HEK293 (cell line): ENCODE measurements around the gene NNT.

Experiments used
- KLF8 ChIP-seq: fragments of 450-650 bp; formaldehyde crosslinking; IDR thresholded peaks from 2 replicates; pipeline ENCODE4 v1.5.1; 2016; ENCODE audit warnings: missing biosample characterization, missing genetic modification characterization
- PRDM1 ChIP-seq: fragments of 450-650 bp; formaldehyde crosslinking; IDR thresholded peaks from 2 replicates; pipeline ENCODE4; 2016; ENCODE audit warnings: missing biosample characterization, missing genetic modification characterization
- REPIN1 ChIP-seq: fragments of 450-650 bp; formaldehyde crosslinking; IDR thresholded peaks from 2 replicates; pipeline ENCODE4 v1.5.1; 2017; ENCODE audit warnings: missing biosample characterization, missing genetic modification characterization, low read depth
- SCRT1 ChIP-seq: fragments of 450-650 bp; formaldehyde crosslinking; IDR thresholded peaks from 2 replicates; pipeline ENCODE4 v1.5.1; 2016; ENCODE audit warnings: missing biosample characterization, missing genetic modification characterization, borderline replicate concordance
- SETDB1 ChIP-seq: IDR thresholded peaks from one replicate; pipeline ENCODE4 v1.6.1; 2017; ENCODE audit warnings: mild to moderate bottlenecking, low read length, moderate library complexity, mixed read lengths; ENCODE audit not compliant: insufficient read length
- ZBTB1 ChIP-seq: fragments of 450-650 bp; formaldehyde crosslinking; IDR thresholded peaks from 2 replicates; pipeline ENCODE4 v1.5.1; 2016; ENCODE audit warnings: missing biosample characterization, missing genetic modification characterization
- ZNF114 ChIP-seq: fragments of 450-650 bp; formaldehyde crosslinking; IDR thresholded peaks from 2 replicates; pipeline ENCODE4 v1.5.0; 2017; ENCODE audit warnings: missing biosample characterization, missing genetic modification characterization
- ZNF133 ChIP-seq: fragments of 450-650 bp; formaldehyde crosslinking; IDR thresholded peaks from 2 replicates; pipeline ENCODE4 v1.5.1; 2016; ENCODE audit warnings: missing biosample characterization, missing genetic modification characterization
- ZNF19 ChIP-seq: fragments of 450-650 bp; formaldehyde crosslinking; IDR thresholded peaks from 2 replicates; pipeline ENCODE4; 2016; ENCODE audit warnings: missing biosample characterization, missing genetic modification characterization, low read depth
- ZNF24 ChIP-seq: fragments of 450-650 bp; formaldehyde crosslinking; IDR thresholded peaks from 2 replicates; pipeline ENCODE4 v1.5.1; 2016; ENCODE audit warnings: missing biosample characterization, missing genetic modification characterization
- ZNF248 ChIP-seq: fragments of 450-650 bp; formaldehyde crosslinking; IDR thresholded peaks from 2 replicates; pipeline ENCODE4 v1.5.1; 2017; ENCODE audit warnings: missing biosample characterization, missing genetic modification characterization
- ZNF354C ChIP-seq: fragments of 450-650 bp; formaldehyde crosslinking; IDR thresholded peaks from 2 replicates; pipeline ENCODE4 v1.5.1; 2016; ENCODE audit warnings: missing biosample characterization, missing genetic modification characterization, low read depth, borderline replicate concordance
- ZNF514 ChIP-seq: fragments of 450-650 bp; formaldehyde crosslinking; IDR thresholded peaks from 2 replicates; pipeline ENCODE4 v1.5.1; 2016; ENCODE audit warnings: missing biosample characterization, missing genetic modification characterization
- ZNF560 ChIP-seq: fragments of 450-650 bp; formaldehyde crosslinking; IDR thresholded peaks from 2 replicates; pipeline ENCODE4 v1.5.1; 2017; ENCODE audit warnings: missing biosample characterization, missing genetic modification characterization, borderline replicate concordance
- ZNF654 ChIP-seq: fragments of 450-650 bp; formaldehyde crosslinking; IDR thresholded peaks from 2 replicates; pipeline ENCODE4 v1.5.1; 2016; ENCODE audit warnings: low read depth, missing biosample characterization, missing genetic modification characterization
- ZNF677 ChIP-seq: fragments of 450-650 bp; IDR thresholded peaks from 2 replicates; pipeline ENCODE4 v1.5.0; 2018; ENCODE audit warnings: missing biosample characterization, mild to moderate bottlenecking, missing genetic modification characterization, moderate library complexity
- ZNF707 ChIP-seq: fragments of 450-650 bp; formaldehyde crosslinking; IDR thresholded peaks from 2 replicates; pipeline ENCODE4 v1.5.1; 2016; ENCODE audit warnings: missing biosample characterization, missing genetic modification characterization
- ZNF768 ChIP-seq: fragments of 450-650 bp; formaldehyde crosslinking; IDR thresholded peaks from 2 replicates; pipeline ENCODE4 v1.5.1; 2018; ENCODE audit warnings: missing biosample characterization, mild to moderate bottlenecking, missing genetic modification characterization
- ZSCAN16 ChIP-seq: fragments of 450-650 bp; formaldehyde crosslinking; IDR thresholded peaks from 2 replicates; pipeline ENCODE4 v1.5.1; 2016; ENCODE audit warnings: missing biosample characterization, missing genetic modification characterization
- TF ChIP-seq, protein P1 (sequence below): fragments of 450-650 bp; formaldehyde crosslinking; IDR thresholded peaks from 2 replicates; pipeline ENCODE4 v1.5.1; 2017; ENCODE audit warnings: missing biosample characterization, mild to moderate bottlenecking, missing genetic modification characterization, moderate library complexity
- TF ChIP-seq, protein P2 (sequence below): fragments of 450-650 bp; formaldehyde crosslinking; IDR thresholded peaks from 2 replicates; pipeline ENCODE4 v1.5.1; 2017; ENCODE audit warnings: missing biosample characterization, missing genetic modification characterization
- TF ChIP-seq, protein P3 (sequence below): fragments of 450-650 bp; formaldehyde crosslinking; IDR thresholded peaks from 2 replicates; pipeline ENCODE4 v1.5.1; 2016; ENCODE audit warnings: missing biosample characterization, missing genetic modification characterization
- TF ChIP-seq, protein P4 (sequence below): fragments of 450-650 bp; formaldehyde crosslinking; IDR thresholded peaks from 2 replicates; pipeline ENCODE4 v1.5.1; 2016; ENCODE audit warnings: missing biosample characterization, missing genetic modification characterization
- TF ChIP-seq, protein P5 (sequence below): fragments of 450-650 bp; formaldehyde crosslinking; IDR thresholded peaks from 2 replicates; pipeline ENCODE4 v1.5.0; 2017; ENCODE audit warnings: missing biosample characterization, missing genetic modification characterization, borderline replicate concordance
- TF ChIP-seq, protein P6 (sequence below): fragments of 450-650 bp; formaldehyde crosslinking; IDR thresholded peaks from 2 replicates; pipeline ENCODE4 v1.5.1; 2016; ENCODE audit warnings: missing biosample characterization, missing genetic modification characterization

Gene NNT

DNA sequence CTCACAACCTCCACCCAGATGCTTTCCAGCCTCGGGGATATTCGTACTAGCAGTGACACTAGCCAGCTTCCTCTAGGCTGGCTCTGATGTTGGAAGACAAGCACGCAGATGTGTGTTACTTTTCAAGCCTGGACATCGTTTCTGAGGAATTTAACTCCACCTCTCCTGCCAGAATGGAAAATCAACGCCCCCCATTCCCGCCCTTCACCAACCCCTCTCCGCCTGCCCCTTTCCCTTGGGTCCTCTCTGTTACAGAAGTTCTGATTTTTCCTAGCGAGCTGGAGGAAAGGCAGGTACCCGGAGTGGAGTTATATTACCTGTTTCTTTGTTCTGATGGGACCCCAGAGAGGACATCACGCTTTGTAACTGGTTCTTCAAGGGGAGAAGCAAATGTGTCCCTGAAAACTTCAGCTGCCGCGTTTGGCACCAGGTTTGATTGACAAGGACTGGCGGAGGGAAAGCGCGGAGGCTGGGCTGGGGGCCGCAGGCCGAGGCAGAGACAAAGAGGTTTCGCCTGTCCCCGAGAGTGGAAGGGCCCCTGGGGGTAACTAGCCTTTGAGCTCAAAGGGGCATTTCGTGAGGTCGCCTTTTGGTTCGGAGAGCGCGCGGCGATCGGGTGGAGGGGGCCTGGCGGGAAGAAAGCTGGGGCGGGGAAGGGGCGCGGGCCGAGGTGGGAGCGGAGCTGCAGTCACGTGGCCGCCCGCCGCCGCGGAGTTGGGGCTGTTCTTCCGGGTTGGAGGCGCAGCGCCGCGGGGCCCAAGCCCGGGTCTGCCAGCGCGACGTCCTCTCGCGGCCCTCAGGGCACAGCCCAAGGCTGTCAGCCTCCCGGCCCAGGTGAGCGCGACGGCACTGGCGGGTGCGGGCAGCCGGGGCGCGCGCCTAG, at the start of gene NNT (continued):
- TF ChIP-seq PRDM1 (0 out of 2 replicates have a peak, but pooled peaks have one; percentile 21), ZNF768 (tag by site-specific recombination) (no peak), ZNF114 (tag by site-specific recombination) (no peak), ZNF354C (tag by site-specific recombination) (no peak), ZNF133 (tag by site-specific recombination) (no peak), ZNF707 (tag by site-specific recombination) (no peak), REPIN1 (tag by site-specific recombination) (no peak), ZSCAN16 (tag by site-specific recombination) (no peak), ZNF560 (tag by site-specific recombination) (no peak), KLF8 (tag by site-specific recombination) (peak; percentile 90), ZNF514 (tag by site-specific recombination) (no peak), ZNF248 (tag by site-specific recombination) (no peak), ZNF654 (tag by site-specific recombination) (no peak), SCRT1 (tag by site-specific recombination) (no peak), ZNF19 (tag by site-specific recombination) (no peak), SETDB1 (no peak), ZNF24 (tag by site-specific recombination) (peak; percentile 33; the same call in 1 of the 2 replicates), ZBTB1 (no peak), ZNF677 (no peak)
- TF ChIP-seq, protein P1, sequence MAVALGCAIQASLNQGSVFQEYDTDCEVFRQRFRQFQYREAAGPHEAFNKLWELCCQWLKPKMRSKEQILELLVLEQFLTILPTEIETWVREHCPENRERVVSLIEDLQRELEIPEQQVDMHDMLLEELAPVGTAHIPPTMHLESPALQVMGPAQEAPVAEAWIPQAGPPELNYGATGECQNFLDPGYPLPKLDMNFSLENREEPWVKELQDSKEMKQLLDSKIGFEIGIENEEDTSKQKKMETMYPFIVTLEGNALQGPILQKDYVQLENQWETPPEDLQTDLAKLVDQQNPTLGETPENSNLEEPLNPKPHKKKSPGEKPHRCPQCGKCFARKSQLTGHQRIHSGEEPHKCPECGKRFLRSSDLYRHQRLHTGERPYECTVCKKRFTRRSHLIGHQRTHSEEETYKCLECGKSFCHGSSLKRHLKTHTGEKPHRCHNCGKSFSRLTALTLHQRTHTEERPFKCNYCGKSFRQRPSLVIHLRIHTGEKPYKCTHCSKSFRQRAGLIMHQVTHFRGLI (tag by site-specific recombination): no peak
- TF ChIP-seq, protein P2, sequence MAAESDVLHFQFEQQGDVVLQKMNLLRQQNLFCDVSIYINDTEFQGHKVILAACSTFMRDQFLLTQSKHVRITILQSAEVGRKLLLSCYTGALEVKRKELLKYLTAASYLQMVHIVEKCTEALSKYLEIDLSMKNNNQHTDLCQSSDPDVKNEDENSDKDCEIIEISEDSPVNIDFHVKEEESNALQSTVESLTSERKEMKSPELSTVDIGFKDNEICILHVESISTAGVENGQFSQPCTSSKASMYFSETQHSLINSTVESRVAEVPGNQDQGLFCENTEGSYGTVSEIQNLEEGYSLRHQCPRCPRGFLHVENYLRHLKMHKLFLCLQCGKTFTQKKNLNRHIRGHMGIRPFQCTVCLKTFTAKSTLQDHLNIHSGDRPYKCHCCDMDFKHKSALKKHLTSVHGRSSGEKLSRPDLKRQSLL (tag by site-specific recombination): no peak
- TF ChIP-seq, protein P3, sequence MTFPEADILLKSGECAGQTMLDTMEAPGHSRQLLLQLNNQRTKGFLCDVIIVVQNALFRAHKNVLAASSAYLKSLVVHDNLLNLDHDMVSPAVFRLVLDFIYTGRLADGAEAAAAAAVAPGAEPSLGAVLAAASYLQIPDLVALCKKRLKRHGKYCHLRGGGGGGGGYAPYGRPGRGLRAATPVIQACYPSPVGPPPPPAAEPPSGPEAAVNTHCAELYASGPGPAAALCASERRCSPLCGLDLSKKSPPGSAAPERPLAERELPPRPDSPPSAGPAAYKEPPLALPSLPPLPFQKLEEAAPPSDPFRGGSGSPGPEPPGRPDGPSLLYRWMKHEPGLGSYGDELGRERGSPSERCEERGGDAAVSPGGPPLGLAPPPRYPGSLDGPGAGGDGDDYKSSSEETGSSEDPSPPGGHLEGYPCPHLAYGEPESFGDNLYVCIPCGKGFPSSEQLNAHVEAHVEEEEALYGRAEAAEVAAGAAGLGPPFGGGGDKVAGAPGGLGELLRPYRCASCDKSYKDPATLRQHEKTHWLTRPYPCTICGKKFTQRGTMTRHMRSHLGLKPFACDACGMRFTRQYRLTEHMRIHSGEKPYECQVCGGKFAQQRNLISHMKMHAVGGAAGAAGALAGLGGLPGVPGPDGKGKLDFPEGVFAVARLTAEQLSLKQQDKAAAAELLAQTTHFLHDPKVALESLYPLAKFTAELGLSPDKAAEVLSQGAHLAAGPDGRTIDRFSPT: no peak
- TF ChIP-seq, protein P4, sequence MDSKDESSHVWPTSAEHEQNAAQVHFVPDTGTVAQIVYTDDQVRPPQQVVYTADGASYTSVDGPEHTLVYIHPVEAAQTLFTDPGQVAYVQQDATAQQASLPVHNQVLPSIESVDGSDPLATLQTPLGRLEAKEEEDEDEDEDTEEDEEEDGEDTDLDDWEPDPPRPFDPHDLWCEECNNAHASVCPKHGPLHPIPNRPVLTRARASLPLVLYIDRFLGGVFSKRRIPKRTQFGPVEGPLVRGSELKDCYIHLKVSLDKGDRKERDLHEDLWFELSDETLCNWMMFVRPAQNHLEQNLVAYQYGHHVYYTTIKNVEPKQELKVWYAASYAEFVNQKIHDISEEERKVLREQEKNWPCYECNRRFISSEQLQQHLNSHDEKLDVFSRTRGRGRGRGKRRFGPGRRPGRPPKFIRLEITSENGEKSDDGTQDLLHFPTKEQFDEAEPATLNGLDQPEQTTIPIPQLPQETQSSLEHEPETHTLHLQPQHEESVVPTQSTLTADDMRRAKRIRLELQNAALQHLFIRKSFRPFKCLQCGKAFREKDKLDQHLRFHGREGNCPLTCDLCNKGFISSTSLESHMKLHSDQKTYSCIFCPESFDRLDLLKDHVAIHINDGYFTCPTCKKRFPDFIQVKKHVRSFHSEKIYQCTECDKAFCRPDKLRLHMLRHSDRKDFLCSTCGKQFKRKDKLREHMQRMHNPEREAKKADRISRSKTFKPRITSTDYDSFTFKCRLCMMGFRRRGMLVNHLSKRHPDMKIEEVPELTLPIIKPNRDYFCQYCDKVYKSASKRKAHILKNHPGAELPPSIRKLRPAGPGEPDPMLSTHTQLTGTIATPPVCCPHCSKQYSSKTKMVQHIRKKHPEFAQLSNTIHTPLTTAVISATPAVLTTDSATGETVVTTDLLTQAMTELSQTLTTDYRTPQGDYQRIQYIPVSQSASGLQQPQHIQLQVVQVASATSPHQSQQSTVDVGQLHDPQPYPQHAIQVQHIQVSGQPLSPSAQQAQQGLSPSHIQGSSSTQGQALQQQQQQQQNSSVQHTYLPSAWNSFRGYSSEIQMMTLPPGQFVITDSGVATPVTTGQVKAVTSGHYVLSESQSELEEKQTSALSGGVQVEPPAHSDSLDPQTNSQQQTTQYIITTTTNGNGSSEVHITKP (tag by site-specific recombination): peak; percentile 46
- TF ChIP-seq, protein P5, sequence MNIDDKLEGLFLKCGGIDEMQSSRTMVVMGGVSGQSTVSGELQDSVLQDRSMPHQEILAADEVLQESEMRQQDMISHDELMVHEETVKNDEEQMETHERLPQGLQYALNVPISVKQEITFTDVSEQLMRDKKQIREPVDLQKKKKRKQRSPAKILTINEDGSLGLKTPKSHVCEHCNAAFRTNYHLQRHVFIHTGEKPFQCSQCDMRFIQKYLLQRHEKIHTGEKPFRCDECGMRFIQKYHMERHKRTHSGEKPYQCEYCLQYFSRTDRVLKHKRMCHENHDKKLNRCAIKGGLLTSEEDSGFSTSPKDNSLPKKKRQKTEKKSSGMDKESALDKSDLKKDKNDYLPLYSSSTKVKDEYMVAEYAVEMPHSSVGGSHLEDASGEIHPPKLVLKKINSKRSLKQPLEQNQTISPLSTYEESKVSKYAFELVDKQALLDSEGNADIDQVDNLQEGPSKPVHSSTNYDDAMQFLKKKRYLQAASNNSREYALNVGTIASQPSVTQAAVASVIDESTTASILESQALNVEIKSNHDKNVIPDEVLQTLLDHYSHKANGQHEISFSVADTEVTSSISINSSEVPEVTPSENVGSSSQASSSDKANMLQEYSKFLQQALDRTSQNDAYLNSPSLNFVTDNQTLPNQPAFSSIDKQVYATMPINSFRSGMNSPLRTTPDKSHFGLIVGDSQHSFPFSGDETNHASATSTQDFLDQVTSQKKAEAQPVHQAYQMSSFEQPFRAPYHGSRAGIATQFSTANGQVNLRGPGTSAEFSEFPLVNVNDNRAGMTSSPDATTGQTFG (tag by site-specific recombination): no peak
- TF ChIP-seq, protein P6, sequence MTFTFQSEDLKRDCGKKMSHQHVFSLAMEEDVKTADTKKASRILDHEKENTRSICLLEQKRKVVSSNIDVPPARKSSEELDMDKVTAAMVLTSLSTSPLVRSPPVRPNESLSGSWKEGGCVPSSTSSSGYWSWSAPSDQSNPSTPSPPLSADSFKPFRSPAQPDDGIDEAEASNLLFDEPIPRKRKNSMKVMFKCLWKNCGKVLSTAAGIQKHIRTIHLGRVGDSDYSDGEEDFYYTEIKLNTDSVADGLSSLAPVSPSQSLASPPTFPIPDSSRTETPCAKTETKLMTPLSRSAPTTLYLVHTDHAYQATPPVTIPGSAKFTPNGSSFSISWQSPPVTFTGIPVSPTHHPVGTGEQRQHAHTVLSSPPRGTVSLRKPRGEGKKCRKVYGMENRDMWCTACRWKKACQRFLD (tag by site-specific recombination): no peak
